ENCODE results near the gene ATP6V0B.

Gene ATP6V0B

GRCh38 chr1:44002165-44002564 is 27.4 kb downstream of the ATP6V0B start:
- Mint-ChIP-seq H3K9me3 (no peaks in the 10 kb centered on the region), H3K4me3 (no peak overlapping the region), H3K36me3 (ENCODE audit: low read depth) (no peaks in the 10 kb centered on the region), H3K27me3 (peaks cover 3% of the 10 kb centered on the region), H3K27ac (no peak overlapping the region), H3K4me1 (ENCODE audit: low read depth) (no peaks in the 10 kb centered on the region)
- intact Hi-C loops (cut with micrococcal nuclease): no loop called here

GRCh38 chr1:44002606-44003157 is 27.9 kb downstream of the ATP6V0B start:
- Mint-ChIP-seq H3K36me3 (ENCODE audit: low read depth) (no peaks in the 10 kb centered on the region), H3K9me3 (no peaks in the 10 kb centered on the region)

DNA sequence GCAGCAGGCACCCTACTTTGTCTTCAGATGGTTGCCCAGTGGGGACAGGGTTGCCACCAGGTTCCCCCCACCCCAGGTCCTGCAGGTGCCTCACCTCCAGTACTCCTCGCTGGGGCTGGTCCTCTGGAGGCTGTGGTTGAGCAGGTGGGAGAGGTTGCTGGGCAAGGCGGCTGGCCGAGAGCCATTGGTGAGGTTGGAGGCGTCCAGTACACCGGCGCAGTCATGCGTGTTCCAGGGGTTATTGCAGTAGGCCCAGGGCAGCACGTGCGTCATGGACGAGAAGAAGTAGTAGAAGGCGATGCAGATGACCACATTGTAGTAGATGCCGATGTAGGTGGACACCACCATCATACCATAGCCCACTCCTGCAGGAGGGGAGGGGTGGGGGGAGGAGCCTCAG is 33.5 kb downstream of the ATP6V0B start:
- H3K36me3 Mint-ChIP-seq (ENCODE audit: low read depth): no peaks in the 10 kb centered on the region
- no peaks in the 10 kb centered on the region for H3K4me1 Mint-ChIP-seq (ENCODE audit: low read depth)
- no peak overlapping the region for H3K27ac Mint-ChIP-seq
- H3K4me3 Mint-ChIP-seq: no peak overlapping the region
- H3K27me3 Mint-ChIP-seq: peaks cover 4% of the 10 kb centered on the region
- intact Hi-C loops (cut with micrococcal nuclease): no loop called here
- H3K9me3 Mint-ChIP-seq: no peaks in the 10 kb centered on the region

More at GRCh38 chr1:44002606-44003157, 27.9 kb downstream of the ATP6V0B start:
- Mint-ChIP-seq H3K27ac (no peak overlapping the region), H3K4me1 (ENCODE audit: low read depth) (no peaks in the 10 kb centered on the region), H3K27me3 (peaks cover 2% of the 10 kb centered on the region), H3K4me3 (no peak overlapping the region)
- intact Hi-C loops (cut with micrococcal nuclease): no loop called here

- H3K27me3 Mint-ChIP-seq: peaks cover 8% of the 10 kb centered on the region
- intact Hi-C loops (cut with micrococcal nuclease): no loop called here
- no peaks in the 10 kb centered on the region for H3K36me3 Mint-ChIP-seq (ENCODE audit: low read depth)
- H3K4me3 Mint-ChIP-seq: no peak overlapping the region
- H3K9me3 Mint-ChIP-seq: no peaks in the 10 kb centered on the region
- no peaks in the 10 kb centered on the region for H3K4me1 Mint-ChIP-seq (ENCODE audit: low read depth)
- no peak overlapping the region for H3K27ac Mint-ChIP-seq
Measured at GRCh38 chr1:44010935-44011471, 36.2 kb downstream of the ATP6V0B start.

- H3K4me1 Mint-ChIP-seq (ENCODE audit: low read depth): no peaks in the 10 kb centered on the region
- no peak overlapping the region for H3K27ac Mint-ChIP-seq
- no peak overlapping the region for H3K4me3 Mint-ChIP-seq
- peaks cover 7% of the 10 kb centered on the region for H3K27me3 Mint-ChIP-seq
- no peaks in the 10 kb centered on the region for H3K36me3 Mint-ChIP-seq (ENCODE audit: low read depth)
- H3K9me3 Mint-ChIP-seq: no peaks in the 10 kb centered on the region
- intact Hi-C loops (cut with micrococcal nuclease): no loop called here
Measured at GRCh38 chr1:44012404-44012803, 37.6 kb downstream of the ATP6V0B start.

DNA sequence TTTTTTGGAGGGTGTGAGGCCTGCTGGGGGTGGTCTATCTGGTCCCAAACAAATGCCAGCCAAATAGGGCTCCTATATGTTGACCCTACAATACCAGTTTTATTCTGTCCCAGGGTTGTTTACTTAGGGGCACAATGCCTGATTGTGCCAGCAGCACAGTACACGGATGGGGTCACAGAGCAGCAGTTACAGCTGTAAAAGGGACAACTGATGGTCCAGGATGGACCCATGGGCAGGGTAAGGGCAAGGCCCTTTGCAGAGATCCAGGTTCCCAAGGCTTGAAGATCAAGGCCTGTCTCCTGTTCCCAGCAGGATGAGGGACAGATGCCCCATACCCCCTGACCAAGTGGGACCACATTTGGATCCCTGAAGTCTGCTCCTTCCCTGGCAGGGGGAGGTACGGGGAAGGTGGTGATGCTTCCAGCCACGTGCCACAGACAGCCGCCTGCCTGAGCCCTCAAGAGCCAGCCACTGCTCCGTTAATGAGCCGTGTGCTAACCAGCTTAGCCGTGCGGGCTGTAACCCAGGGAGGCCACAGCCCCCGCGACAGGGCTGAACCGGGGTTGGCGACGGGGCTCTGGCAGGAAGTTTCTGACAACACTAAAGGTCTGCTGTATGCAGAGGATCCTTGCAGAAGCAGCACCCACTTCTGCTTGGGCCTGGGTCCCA is 38.3 kb downstream of the ATP6V0B start:
- Mint-ChIP-seq H3K27me3 (peaks cover 7% of the 10 kb centered on the region), H3K27ac (no peak overlapping the region), H3K9me3 (no peaks in the 10 kb centered on the region), H3K4me3 (no peak overlapping the region), H3K4me1 (ENCODE audit: low read depth) (no peaks in the 10 kb centered on the region), H3K36me3 (ENCODE audit: low read depth) (no peaks in the 10 kb centered on the region)
- intact Hi-C loops (cut with micrococcal nuclease): no loop called here

DNA sequence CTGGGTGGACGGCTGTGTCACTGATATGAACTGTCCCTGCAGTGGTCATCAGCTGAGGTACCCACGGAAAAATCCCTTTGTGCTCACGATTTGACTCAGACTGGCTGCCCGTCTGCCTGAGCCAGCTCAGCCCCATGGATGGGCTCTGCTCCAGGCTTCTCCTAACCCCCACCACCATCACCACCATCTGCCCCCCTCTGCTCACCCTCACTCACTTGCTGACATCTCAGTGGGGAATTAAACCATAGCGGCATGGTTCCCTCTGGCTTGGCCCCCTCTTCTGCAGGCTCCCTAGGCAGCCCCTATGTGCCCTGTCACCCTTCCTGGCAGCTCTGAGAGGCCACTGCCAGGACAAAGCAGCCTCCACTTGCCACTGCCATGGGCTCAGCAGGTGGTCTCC is 39.2 kb downstream of the ATP6V0B start:
- Mint-ChIP-seq H3K4me1 (ENCODE audit: low read depth) (no peaks in the 10 kb centered on the region), H3K36me3 (ENCODE audit: low read depth) (no peaks in the 10 kb centered on the region), H3K4me3 (no peak overlapping the region), H3K27me3 (peaks cover 7% of the 10 kb centered on the region), H3K27ac (no peak overlapping the region), H3K9me3 (no peaks in the 10 kb centered on the region)
- intact Hi-C loops (cut with micrococcal nuclease): no loop called here

- Mint-ChIP-seq H3K27me3 (peaks cover 7% of the 10 kb centered on the region), H3K9me3 (no peaks in the 10 kb centered on the region), H3K27ac (no peak overlapping the region), H3K4me3 (no peak overlapping the region), H3K36me3 (ENCODE audit: low read depth) (no peaks in the 10 kb centered on the region), H3K4me1 (ENCODE audit: low read depth) (no peaks in the 10 kb centered on the region)
- intact Hi-C loops (cut with micrococcal nuclease): no loop called here
Measured at GRCh38 chr1:44014365-44015104, 39.8 kb downstream of the ATP6V0B start.

DNA sequence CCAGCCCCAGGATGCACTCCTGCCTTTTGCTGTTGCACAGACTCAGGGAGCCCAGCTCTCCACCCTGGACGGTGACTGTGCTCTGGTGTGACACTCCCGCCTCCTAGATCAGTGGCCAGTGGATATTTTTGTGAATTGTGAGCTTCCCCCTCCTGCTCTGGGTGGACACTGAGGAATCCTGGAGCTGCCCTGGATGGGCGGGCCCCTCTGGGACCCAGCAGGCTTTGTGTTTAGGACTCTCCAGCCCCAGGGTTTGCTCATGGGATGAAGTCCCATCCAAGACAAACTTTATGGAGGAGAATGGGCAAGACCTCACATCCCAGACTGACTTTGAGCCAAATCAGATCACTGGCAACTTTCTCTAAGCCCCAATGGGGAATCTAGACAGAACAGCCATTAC is 40.4 kb downstream of the ATP6V0B start:
- Mint-ChIP-seq H3K27ac (no peak overlapping the region), H3K36me3 (ENCODE audit: low read depth) (no peaks in the 10 kb centered on the region), H3K4me1 (ENCODE audit: low read depth) (no peaks in the 10 kb centered on the region), H3K4me3 (no peak overlapping the region), H3K27me3 (peaks cover 7% of the 10 kb centered on the region), H3K9me3 (no peaks in the 10 kb centered on the region)
- intact Hi-C loops (cut with micrococcal nuclease): no loop called here

GRCh38 chr1:44016041-44016889 is 41.5 kb downstream of the ATP6V0B start:
- H3K27me3 Mint-ChIP-seq: peaks cover 7% of the 10 kb centered on the region
- no peak overlapping the region for H3K27ac Mint-ChIP-seq
- no peaks in the 10 kb centered on the region for H3K4me1 Mint-ChIP-seq (ENCODE audit: low read depth)
- intact Hi-C loops (cut with micrococcal nuclease): no loop called here
- H3K4me3 Mint-ChIP-seq: no peak overlapping the region
- H3K9me3 Mint-ChIP-seq: no peaks in the 10 kb centered on the region
- no peaks in the 10 kb centered on the region for H3K36me3 Mint-ChIP-seq (ENCODE audit: low read depth)

GRCh38 chr1:44016890-44017400 is 42.2 kb downstream of the ATP6V0B start:
- Mint-ChIP-seq H3K4me3 (no peak overlapping the region), H3K36me3 (ENCODE audit: low read depth) (no peaks in the 10 kb centered on the region), H3K27me3 (peaks cover 7% of the 10 kb centered on the region), H3K4me1 (ENCODE audit: low read depth) (no peaks in the 10 kb centered on the region), H3K9me3 (no peaks in the 10 kb centered on the region), H3K27ac (no peak overlapping the region)
- intact Hi-C loops (cut with micrococcal nuclease): no loop called here

DNA sequence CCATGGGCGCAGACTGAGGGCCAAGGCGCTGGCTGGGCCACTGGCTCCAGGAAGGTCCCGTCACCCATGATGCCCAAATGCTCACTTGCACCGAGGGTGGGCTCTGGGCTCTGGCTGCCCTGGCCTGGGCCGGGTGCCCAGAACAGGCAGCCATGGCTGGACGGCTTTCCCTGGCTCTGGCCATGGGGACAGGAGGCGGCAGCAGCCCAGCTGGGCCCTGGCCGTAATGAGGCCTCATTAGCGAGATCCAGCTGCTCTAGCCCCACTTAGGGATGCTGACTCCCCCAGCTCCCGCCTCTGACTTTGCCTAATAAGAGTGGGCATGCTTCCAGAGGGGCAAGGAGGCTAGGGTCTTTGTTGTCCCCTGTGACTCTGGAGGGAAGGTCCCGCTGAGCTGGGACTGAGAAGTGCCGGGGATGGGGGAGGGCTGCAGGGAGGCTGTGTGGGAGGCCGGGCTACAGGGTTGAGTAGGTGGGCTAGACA is 44.7 kb downstream of the ATP6V0B start:
- no peaks in the 10 kb centered on the region for H3K9me3 Mint-ChIP-seq
- intact Hi-C loops (cut with micrococcal nuclease): no loop called here
- H3K27me3 Mint-ChIP-seq: no peaks in the 10 kb centered on the region
- H3K4me3 Mint-ChIP-seq: no peak overlapping the region
- H3K36me3 Mint-ChIP-seq (ENCODE audit: low read depth): no peaks in the 10 kb centered on the region
- H3K4me1 Mint-ChIP-seq (ENCODE audit: low read depth): no peaks in the 10 kb centered on the region
- H3K27ac Mint-ChIP-seq: no peak overlapping the region

DNA sequence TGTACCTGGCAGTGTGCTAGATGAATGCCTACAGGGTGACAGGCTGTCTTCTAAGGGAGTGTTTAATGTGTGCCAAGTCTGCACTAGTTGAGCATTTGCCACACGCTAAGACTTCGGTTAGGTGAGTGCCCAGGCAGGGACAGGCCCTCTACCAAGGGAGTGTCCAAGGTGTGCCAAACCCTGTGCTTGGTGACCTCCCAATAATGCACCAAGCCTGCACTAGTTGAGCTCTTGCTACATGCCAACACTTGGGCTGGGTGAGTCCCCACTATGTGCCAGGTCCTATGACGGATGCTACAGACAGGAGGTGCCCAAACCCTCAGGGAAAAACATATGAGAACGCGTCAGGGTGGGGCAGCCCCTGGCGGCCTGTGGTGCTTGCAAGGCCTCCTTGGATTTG is 45.7 kb downstream of the ATP6V0B start:
- Mint-ChIP-seq H3K4me3 (no peak overlapping the region), H3K36me3 (ENCODE audit: low read depth) (no peaks in the 10 kb centered on the region), H3K9me3 (no peaks in the 10 kb centered on the region), H3K27me3 (no peaks in the 10 kb centered on the region), H3K27ac (no peak overlapping the region), H3K4me1 (ENCODE audit: low read depth) (no peaks in the 10 kb centered on the region)
- intact Hi-C loops (cut with micrococcal nuclease): no loop called here

All from dendritic cell treated with granulocyte-macrophage colony-stimulating factor and Interleukin-4, amounts not matched to agents 40 ng/mL and 50 ng/mL, for 4 days (primary cell).